H9 (cell line): ENCODE data around the gene GNMT. TPM values are rescaled to one million over a fixed set of nuclear protein-coding genes. Genes with fewer than 3 reads are reported as not detected.

Experiments
- DNase-seq: peaks from one replicate; pipeline ENCODE4 v3.0.0-alpha.2; 2017
- H2AFZ ChIP-seq: one replicate; pipeline ENCODE4 v1.6.1; 2013; ENCODE audit warnings: mild to moderate bottlenecking, low read length, control low read depth, moderate library complexity
- H2AK5ac ChIP-seq: 2 replicates; pipeline ENCODE4 v1.6.1; 2013; ENCODE audit warnings: low read length, control low read depth, mixed read lengths; ENCODE audit not compliant: insufficient read length
- H2BK120ac ChIP-seq: one replicate; pipeline ENCODE4 v1.6.1; 2013; ENCODE audit warnings: low read depth, mild to moderate bottlenecking, low read length, control low read depth, inconsistent platforms; ENCODE audit not compliant: poor library complexity, severe bottlenecking
- H2BK12ac ChIP-seq: 2 replicates; pipeline ENCODE4 v1.6.1; 2013; ENCODE audit warnings: low read length, control low read depth, mixed read lengths, low read depth; ENCODE audit not compliant: insufficient read length
- H2BK15ac ChIP-seq: 2 replicates; pipeline ENCODE4 v1.6.1; 2013; ENCODE audit warnings: low read depth, low read length, control low read depth
- H2BK20ac ChIP-seq: one replicate; pipeline ENCODE4 v1.6.1; 2013; ENCODE audit warnings: low read depth, mild to moderate bottlenecking, low read length, control low read depth, inconsistent platforms; ENCODE audit not compliant: poor library complexity, severe bottlenecking
- H2BK5ac ChIP-seq: 2 replicates; pipeline ENCODE4 v1.6.1; 2013; ENCODE audit warnings: low read length, control low read depth, mixed read lengths; ENCODE audit not compliant: insufficient read length
- H3K14ac ChIP-seq: 2 replicates; pipeline ENCODE4 v1.6.1; 2013; ENCODE audit warnings: low read length, control low read depth; ENCODE audit not compliant: insufficient read depth
- H3K18ac ChIP-seq: 2 replicates; pipeline ENCODE4 v1.6.1; 2013; ENCODE audit warnings: low read depth, mild to moderate bottlenecking, mixed read lengths, low read length, control low read depth; ENCODE audit not compliant: insufficient read length
- H3K23ac ChIP-seq: 2 replicates; pipeline ENCODE4 v1.6.1; 2013; ENCODE audit warnings: low read length, control low read depth, mixed read lengths, low read depth; ENCODE audit not compliant: insufficient read length
- H3K23me2 ChIP-seq: 2 replicates; pipeline ENCODE4 v1.6.1; 2013; ENCODE audit warnings: low read depth, mild to moderate bottlenecking, mixed read lengths, low read length, control low read depth; ENCODE audit not compliant: insufficient read length, poor library complexity, severe bottlenecking
- H3K27ac ChIP-seq: 2 replicates; pipeline ENCODE4 v1.5.1; 2013; ENCODE audit warnings: low read length, control low read depth, mixed read lengths, low read depth; ENCODE audit not compliant: insufficient read length
- H3K27me3 ChIP-seq: 2 replicates; pipeline ENCODE4 v1.6.1; 2013; ENCODE audit warnings: low read length, control low read depth, inconsistent platforms; ENCODE audit not compliant: insufficient read depth
- H3K4ac ChIP-seq: 2 replicates; pipeline ENCODE4 v1.6.1; 2013; ENCODE audit warnings: low read depth, mild to moderate bottlenecking, control low read depth, inconsistent platforms, low read length, moderate library complexity
- H3K4me1 ChIP-seq: 2 replicates; pipeline ENCODE4 v1.6.1; 2013; ENCODE audit warnings: low read length, control low read depth, inconsistent platforms; ENCODE audit not compliant: insufficient read depth
- H3K4me2 ChIP-seq: 2 replicates; pipeline ENCODE4 v1.6.1; 2013; ENCODE audit warnings: low read length, control low read depth, mixed read lengths; ENCODE audit not compliant: insufficient read length, insufficient read depth
- H3K56ac ChIP-seq: 2 replicates; pipeline ENCODE4 v1.6.1; 2013; ENCODE audit warnings: low read depth, mild to moderate bottlenecking, mixed read lengths, low read length, control low read depth; ENCODE audit not compliant: insufficient read length
- H3K79me1 ChIP-seq: 2 replicates; pipeline ENCODE4 v1.6.1; 2013; ENCODE audit warnings: low read depth, mild to moderate bottlenecking, moderate library complexity, low read length, control low read depth, inconsistent platforms; ENCODE audit not compliant: insufficient read depth, poor library complexity, severe bottlenecking
- H3K79me2 ChIP-seq: 2 replicates; pipeline ENCODE4 v1.6.1; 2013; ENCODE audit warnings: low read length, control low read depth, inconsistent platforms; ENCODE audit not compliant: insufficient read depth
- H3K9ac ChIP-seq: 2 replicates; pipeline ENCODE4 v1.6.1; 2013; ENCODE audit warnings: low read length, control low read depth, mixed read lengths; ENCODE audit not compliant: insufficient read length; ENCODE audit errors: extremely low read depth
- H3K9me3 ChIP-seq: one replicate; pipeline ENCODE4 v1.6.1; 2013; ENCODE audit warnings: low read depth, low read length, inconsistent platforms; ENCODE audit not compliant: control insufficient read depth
- H3T11ph ChIP-seq: one replicate; pipeline ENCODE4 v1.6.1; 2013; ENCODE audit warnings: mild to moderate bottlenecking, low read length, control low read depth, inconsistent platforms
- H4K20me1 ChIP-seq: one replicate; pipeline ENCODE4 v1.6.1; 2013; ENCODE audit not compliant: control insufficient read depth, insufficient read length, insufficient read depth
- H4K5ac ChIP-seq: 2 replicates; pipeline ENCODE4 v1.6.1; 2013; ENCODE audit warnings: low read depth, mild to moderate bottlenecking, mixed read lengths, low read length, control low read depth; ENCODE audit not compliant: insufficient read length
- H4K8ac ChIP-seq: replicated peaks from 2 replicates; pipeline ENCODE4 v1.6.1; 2013; ENCODE audit warnings: low read length, control low read depth, mixed read lengths, low read depth; ENCODE audit not compliant: insufficient read length
- H4K91ac ChIP-seq: 2 replicates; pipeline ENCODE4 v1.6.1; 2013; ENCODE audit warnings: low read depth, mild to moderate bottlenecking, moderate library complexity, mixed read lengths, low read length, control low read depth; ENCODE audit not compliant: insufficient read length
- H3K27ac Mint-ChIP-seq, 3 experiments: 2 replicates in 2 of 3; 3 replicates in 1 of 3; pipeline ENCODE4 v1.8.0; 2020 to 2021; ENCODE audit warnings: mixed read lengths in 3 of 3, mild to moderate bottlenecking in 1 of 3, moderate library complexity in 1 of 3
- H3K27me3 Mint-ChIP-seq: 2 replicates; pipeline ENCODE4 v1.8.0; 2021; ENCODE audit warnings: low read depth, mild to moderate bottlenecking, moderate library complexity, mixed read lengths
- H3K36me3 Mint-ChIP-seq, 3 experiments: 2 replicates in 2 of 3; 3 replicates in 1 of 3; pipeline ENCODE4 v1.8.0; 2020 to 2021; ENCODE audit warnings: low read depth in 3 of 3, mixed read lengths in 3 of 3; ENCODE audit not compliant: insufficient read depth in 1 of 3
- H3K4me1 Mint-ChIP-seq, 2 experiments: 2 replicates each; pipeline ENCODE4 v1.8.0; 2020; ENCODE audit warnings: mixed read lengths in 2 of 2
- H3K4me3 Mint-ChIP-seq, 2 experiments: 2 replicates in 1 of 2; 3 replicates in 1 of 2; pipeline ENCODE4 v1.8.0; 2020 to 2021; ENCODE audit warnings: mild to moderate bottlenecking in 2 of 2, mixed read lengths in 2 of 2, moderate library complexity in 1 of 2
- H3K9me3 Mint-ChIP-seq, 2 experiments: 2 replicates in 1 of 2; 3 replicates in 1 of 2; pipeline ENCODE4 v1.8.0; 2020; ENCODE audit warnings: mild to moderate bottlenecking in 2 of 2, mixed read lengths in 2 of 2, moderate library complexity in 1 of 2
- WGBS: extraction: QIAGEN DNeasy Blood & Tissue Kit; methylation state at CpG from one replicate; pipeline ENCODE4 v1.1.7; 2013; ENCODE audit warnings: missing lambda C conversion rate, low lambda C conversion rate, mixed read lengths; ENCODE audit not compliant: insufficient read length; ENCODE audit errors: extremely low coverage; 5-methylcytosine and 5-hydroxymethylcytosine counted together
- total RNA-seq: library from RNA; stranded (reverse); gene quantifications from 2 replicates; pipeline ENCODE4 v1.2.1, GENCODE V29; 2021
- TF ChIP-seq, protein P1 (sequence below): fragments of 200-600 bp; sonication (generic); conservative IDR thresholded peaks from 3 replicates; pipeline ENCODE4 v1.8.0; 2021; ENCODE audit warnings: antibody characterized with exemption, mild to moderate bottlenecking

Gene GNMT
- total RNA-seq, 1 experiment from 2014 or later, result 1.1 TPM

DNA sequence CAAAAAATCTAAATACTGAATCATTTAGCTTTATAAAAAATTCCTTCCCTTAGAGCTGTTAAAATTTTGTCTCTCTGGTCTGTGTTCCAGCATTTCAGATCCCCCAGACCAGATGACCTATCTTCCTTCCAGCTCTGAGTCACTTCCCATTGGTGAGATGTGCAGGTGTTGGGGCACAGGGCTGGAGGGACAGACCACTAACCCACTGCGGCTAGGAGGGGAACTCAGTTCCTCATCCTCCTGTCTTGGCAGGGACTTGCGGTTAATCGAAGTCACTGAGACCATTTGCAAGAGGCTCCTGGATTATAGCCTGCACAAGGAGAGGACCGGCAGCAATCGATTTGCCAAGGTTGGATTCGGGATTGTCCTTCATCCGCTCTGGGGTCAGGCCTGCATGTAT lies 25.2 kb upstream of the GNMT start:
- peaks cover 38 to 88% (median 68%) of the 10 kb centered on the region in 3 experiments for H3K36me3 Mint-ChIP-seq
- no peak overlapping the region for H3K18ac ChIP-seq
- no peaks in the 10 kb centered on the region for H3K27me3 ChIP-seq

More for the DNA sequence above, 25.2 kb upstream of the GNMT start:
- H3K27ac ChIP-seq, result no peak overlapping the region
- DNase-seq, result no peak
- no peak overlapping the region for H2AK5ac ChIP-seq
- H3K4me3 Mint-ChIP-seq, result no peak overlapping the region
- peaks cover 4% of the 10 kb centered on the region for H3K23me2 ChIP-seq
- no peak overlapping the region for H3K4ac ChIP-seq
- no peaks in the 10 kb centered on the region for H3K27me3 Mint-ChIP-seq
- no peak overlapping the region for H2BK120ac ChIP-seq
- peaks cover 2% of the 10 kb centered on the region for H4K20me1 ChIP-seq
- no peak overlapping the region for H2BK12ac ChIP-seq
- H3K4me1 ChIP-seq, result no peaks in the 10 kb centered on the region; the same call in 1 of the 2 replicates
- H2AFZ ChIP-seq, result no peak overlapping the region
- H3K27ac Mint-ChIP-seq, result no peak overlapping the region
- WGBS, result no CpG with 5 or more reads among the region's 7 CpGs
- H4K91ac ChIP-seq, result no peak overlapping the region
- no peak overlapping the region for H4K8ac ChIP-seq
- no peak overlapping the region for H2BK5ac ChIP-seq
- no peaks in the 10 kb centered on the region for H3K79me1 ChIP-seq
- H3K79me2 ChIP-seq, result peaks cover 2% of the 10 kb centered on the region; the same call in 1 of the 2 replicates
- H3K56ac ChIP-seq, result no peak overlapping the region
- H3K4me1 Mint-ChIP-seq, result peaks cover 25 to 31% of the 10 kb centered on the region in 2 experiments
- H3T11ph ChIP-seq, result no peak overlapping the region
- TF ChIP-seq, protein P1, sequence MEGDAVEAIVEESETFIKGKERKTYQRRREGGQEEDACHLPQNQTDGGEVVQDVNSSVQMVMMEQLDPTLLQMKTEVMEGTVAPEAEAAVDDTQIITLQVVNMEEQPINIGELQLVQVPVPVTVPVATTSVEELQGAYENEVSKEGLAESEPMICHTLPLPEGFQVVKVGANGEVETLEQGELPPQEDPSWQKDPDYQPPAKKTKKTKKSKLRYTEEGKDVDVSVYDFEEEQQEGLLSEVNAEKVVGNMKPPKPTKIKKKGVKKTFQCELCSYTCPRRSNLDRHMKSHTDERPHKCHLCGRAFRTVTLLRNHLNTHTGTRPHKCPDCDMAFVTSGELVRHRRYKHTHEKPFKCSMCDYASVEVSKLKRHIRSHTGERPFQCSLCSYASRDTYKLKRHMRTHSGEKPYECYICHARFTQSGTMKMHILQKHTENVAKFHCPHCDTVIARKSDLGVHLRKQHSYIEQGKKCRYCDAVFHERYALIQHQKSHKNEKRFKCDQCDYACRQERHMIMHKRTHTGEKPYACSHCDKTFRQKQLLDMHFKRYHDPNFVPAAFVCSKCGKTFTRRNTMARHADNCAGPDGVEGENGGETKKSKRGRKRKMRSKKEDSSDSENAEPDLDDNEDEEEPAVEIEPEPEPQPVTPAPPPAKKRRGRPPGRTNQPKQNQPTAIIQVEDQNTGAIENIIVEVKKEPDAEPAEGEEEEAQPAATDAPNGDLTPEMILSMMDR, result no peak
- H3K4me2 ChIP-seq, result no peak overlapping the region
- no peak overlapping the region for H3K23ac ChIP-seq
- H4K5ac ChIP-seq, result no peak overlapping the region
- H3K14ac ChIP-seq, result no peak overlapping the region
- H3K9me3 Mint-ChIP-seq, result no peaks in the 10 kb centered on the region
- H3K9ac ChIP-seq, result no peak overlapping the region
- H2BK15ac ChIP-seq, result no peak overlapping the region
- H3K9me3 ChIP-seq, result no peaks in the 10 kb centered on the region
- H2BK20ac ChIP-seq, result no peak overlapping the region
